ENCODE measurements around the gene MYOG.

The MYOG gene

GRCh38 chr1:203035111-203036000, 50.5 kb downstream of the MYOG start:
- Histone ChIP-seq H3K4me3 (ENCODE audit: low read length, poor library complexity, severe bottlenecking) (no peak overlapping the region), H3K4me2 (ENCODE audit: low read depth, low read length, poor library complexity, severe bottlenecking) (no peak overlapping the region), H3K79me2 (ENCODE audit: insufficient read depth, low read length) (no peaks in the 10 kb centered on the region), H3K36me3 (ENCODE audit: insufficient read depth, low read length) (no peaks in the 10 kb centered on the region), H3K9me3 (ENCODE audit: insufficient read depth, low read depth, low read length) (no peaks in the 10 kb centered on the region), H3K9ac (ENCODE audit: low read depth, low read length, poor library complexity, severe bottlenecking) (no peak overlapping the region), H3F3A (ENCODE audit: low read depth) (no peaks in the 10 kb centered on the region), H3K9me2 (replicated peaks; ENCODE audit: low read depth, low read length) (no peaks in the 10 kb centered on the region), H3K27me3 (ENCODE audit: insufficient read depth, low read length, poor library complexity, severe bottlenecking) (no peaks in the 10 kb centered on the region), H3K4me1 (ENCODE audit: insufficient read depth, low read length, poor library complexity, severe bottlenecking) (peaks cover 7% of the 10 kb centered on the region), H4K20me1 (ENCODE audit: insufficient read depth, low read length, poor library complexity, severe bottlenecking) (no peaks in the 10 kb centered on the region), H2AFZ (ENCODE audit: low read length) (no peak overlapping the region)
- no peak for TF ChIP-seq EZH2phosphoT487 (IDR thresholded peaks at IDR 0.05; ENCODE audit: borderline replicate concordance)
- TF ChIP-seq, protein P1, sequence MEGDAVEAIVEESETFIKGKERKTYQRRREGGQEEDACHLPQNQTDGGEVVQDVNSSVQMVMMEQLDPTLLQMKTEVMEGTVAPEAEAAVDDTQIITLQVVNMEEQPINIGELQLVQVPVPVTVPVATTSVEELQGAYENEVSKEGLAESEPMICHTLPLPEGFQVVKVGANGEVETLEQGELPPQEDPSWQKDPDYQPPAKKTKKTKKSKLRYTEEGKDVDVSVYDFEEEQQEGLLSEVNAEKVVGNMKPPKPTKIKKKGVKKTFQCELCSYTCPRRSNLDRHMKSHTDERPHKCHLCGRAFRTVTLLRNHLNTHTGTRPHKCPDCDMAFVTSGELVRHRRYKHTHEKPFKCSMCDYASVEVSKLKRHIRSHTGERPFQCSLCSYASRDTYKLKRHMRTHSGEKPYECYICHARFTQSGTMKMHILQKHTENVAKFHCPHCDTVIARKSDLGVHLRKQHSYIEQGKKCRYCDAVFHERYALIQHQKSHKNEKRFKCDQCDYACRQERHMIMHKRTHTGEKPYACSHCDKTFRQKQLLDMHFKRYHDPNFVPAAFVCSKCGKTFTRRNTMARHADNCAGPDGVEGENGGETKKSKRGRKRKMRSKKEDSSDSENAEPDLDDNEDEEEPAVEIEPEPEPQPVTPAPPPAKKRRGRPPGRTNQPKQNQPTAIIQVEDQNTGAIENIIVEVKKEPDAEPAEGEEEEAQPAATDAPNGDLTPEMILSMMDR (conservative IDR thresholded peaks at IDR 0.05; ENCODE audit: low read length), result no peak

- H3K4me1 ChIP-seq (ENCODE audit: insufficient read depth, low read length, poor library complexity, severe bottlenecking), result peaks cover 7% of the 10 kb centered on the region
- H3K9ac ChIP-seq (ENCODE audit: low read depth, low read length, poor library complexity, severe bottlenecking), result no peak overlapping the region
- H4K20me1 ChIP-seq (ENCODE audit: insufficient read depth, low read length, poor library complexity, severe bottlenecking), result no peaks in the 10 kb centered on the region
- H2AFZ ChIP-seq (ENCODE audit: low read length), result no peak overlapping the region
- TF ChIP-seq, protein P1 (conservative IDR thresholded peaks at IDR 0.05; ENCODE audit: low read length), result no peak
- no peak for TF ChIP-seq EZH2phosphoT487 (IDR thresholded peaks at IDR 0.05; ENCODE audit: borderline replicate concordance)
- H3K36me3 ChIP-seq (ENCODE audit: insufficient read depth, low read length), result no peaks in the 10 kb centered on the region
- H3K4me3 ChIP-seq (ENCODE audit: low read length, poor library complexity, severe bottlenecking), result no peak overlapping the region
- no peaks in the 10 kb centered on the region for H3K79me2 ChIP-seq (ENCODE audit: insufficient read depth, low read length)
- H3K27me3 ChIP-seq (ENCODE audit: insufficient read depth, low read length, poor library complexity, severe bottlenecking), result no peaks in the 10 kb centered on the region
- no peaks in the 10 kb centered on the region for H3K9me3 ChIP-seq (ENCODE audit: insufficient read depth, low read depth, low read length)
- H3K9me2 ChIP-seq (replicated peaks; ENCODE audit: low read depth, low read length), result no peaks in the 10 kb centered on the region
- H3K4me2 ChIP-seq (ENCODE audit: low read depth, low read length, poor library complexity, severe bottlenecking), result no peak overlapping the region
- H3F3A ChIP-seq (ENCODE audit: low read depth), result no peaks in the 10 kb centered on the region
Measured at GRCh38 chr1:203034422-203035110, 51.2 kb downstream of the MYOG start.

DNA sequence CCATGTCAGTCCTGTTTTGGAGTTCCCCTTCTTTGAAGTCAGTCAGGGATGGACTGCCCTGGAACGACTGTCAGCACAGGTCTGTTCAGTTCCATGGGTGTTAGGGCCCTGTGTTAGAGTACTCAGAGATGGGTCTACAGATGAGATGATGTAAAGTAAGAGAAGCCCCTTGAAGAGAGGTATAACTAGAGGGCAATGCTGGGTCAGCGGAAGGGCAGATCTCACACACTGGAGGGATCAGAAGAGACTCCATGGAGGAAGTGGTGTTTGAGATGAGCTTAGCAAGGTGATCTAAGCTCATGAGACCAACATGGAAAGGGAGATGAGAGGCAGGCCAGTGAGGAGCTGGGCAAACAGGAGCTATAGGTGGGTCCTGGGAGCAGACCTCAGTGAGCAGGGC, 51.9 kb downstream of the MYOG start:
- Histone ChIP-seq H3K9me3 (ENCODE audit: insufficient read depth, low read depth, low read length) (no peaks in the 10 kb centered on the region), H3K9ac (ENCODE audit: low read depth, low read length, poor library complexity, severe bottlenecking) (no peak overlapping the region), H4K20me1 (ENCODE audit: insufficient read depth, low read length, poor library complexity, severe bottlenecking) (no peaks in the 10 kb centered on the region), H3K27me3 (ENCODE audit: insufficient read depth, low read length, poor library complexity, severe bottlenecking) (no peaks in the 10 kb centered on the region), H3K4me3 (ENCODE audit: low read length, poor library complexity, severe bottlenecking) (no peak overlapping the region), H2AFZ (ENCODE audit: low read length) (no peak overlapping the region), H3K36me3 (ENCODE audit: insufficient read depth, low read length) (no peaks in the 10 kb centered on the region), H3F3A (ENCODE audit: low read depth) (no peaks in the 10 kb centered on the region), H3K4me2 (ENCODE audit: low read depth, low read length, poor library complexity, severe bottlenecking) (no peak overlapping the region), H3K9me2 (replicated peaks; ENCODE audit: low read depth, low read length) (no peaks in the 10 kb centered on the region), H3K4me1 (ENCODE audit: insufficient read depth, low read length, poor library complexity, severe bottlenecking) (peaks cover 7% of the 10 kb centered on the region), H3K79me2 (ENCODE audit: insufficient read depth, low read length) (no peaks in the 10 kb centered on the region)
- TF ChIP-seq, protein P1 (conservative IDR thresholded peaks at IDR 0.05; ENCODE audit: low read length), result no peak
- no peak for TF ChIP-seq EZH2phosphoT487 (IDR thresholded peaks at IDR 0.05; ENCODE audit: borderline replicate concordance)
